ENCODE measurements around the gene COG5. TPM values are rescaled to one million over a fixed set of nuclear protein-coding genes. Genes with fewer than 3 reads are reported as not detected.

The COG5 gene
- total and polyA plus RNA-seq, 9 of the 15 experiments (the other 6 are each of a cell fraction or from before 2014, with no cell fraction given), result 15.3 to 75.1 (median 56.4) TPM

- TF ChIP-seq STAT5A (IDR thresholded peaks at IDR 0.05; ENCODE audit: borderline replicate concordance, low read length), result no peak
- no peak for TF ChIP-seq BRD4 (IDR thresholded peaks at IDR 0.05)
- no peak for TF ChIP-seq RBM14 (IDR thresholded peaks at IDR 0.05; ENCODE audit: borderline replicate concordance, insufficient read depth, low read depth, low read length)
- peak in 1 of 2 experiments; percentile 51; a peak in 1 of 4 replicates for TF ChIP-seq TEAD1 (CRISPR knock-in tag; IDR thresholded peaks at IDR 0.05)
- TF ChIP-seq CCNT2 (IDR thresholded peaks at IDR 0.05; ENCODE audit: borderline replicate concordance, extremely low read depth, insufficient read length, low read depth, low read length), result peak; percentile 33
- no peak for TF ChIP-seq THRAP3 (IDR thresholded peaks at IDR 0.05; ENCODE audit: borderline replicate concordance)
- TF ChIP-seq CREM (IDR thresholded peaks at IDR 0.05; ENCODE audit: low read depth), result no peak
- TF ChIP-seq KDM5B (IDR thresholded peaks at IDR 0.05; ENCODE audit: insufficient replicate concordance, low read depth, low read length), result no peak
- TF ChIP-seq TAF9B (IDR thresholded peaks at IDR 0.05; ENCODE audit: partially characterized antibody), result no peak
- peak; percentile 89 for TF ChIP-seq ZNF644 (tag; IDR thresholded peaks at IDR 0.05; ENCODE audit: low read depth)
- peak; percentile 87 for TF ChIP-seq ATF7 (IDR thresholded peaks at IDR 0.05)
- TF ChIP-seq EP400 (IDR thresholded peaks at IDR 0.05), result no peak
- TF ChIP-seq NELFE (IDR thresholded peaks at IDR 0.05; ENCODE audit: insufficient read depth, insufficient read length), result no peak
- no peak for TF ChIP-seq NR2F6 (CRISPR knock-in tag; IDR thresholded peaks at IDR 0.05)
- TF ChIP-seq MIER1 (IDR thresholded peaks at IDR 0.05; ENCODE audit: low read depth), result no peak
- peak; percentile 24; the same call in 1 of the 2 replicates for TF ChIP-seq EP300 (IDR thresholded peaks at IDR 0.05; ENCODE audit: low read length)
- TF ChIP-seq RBM39 (optimal IDR thresholded peaks at IDR 0.05; ENCODE audit: low read depth, low read length), result no peak
- no peak for TF ChIP-seq CXXC5 (CRISPR knock-in tag; IDR thresholded peaks at IDR 0.05)
- no peak for TF ChIP-seq KAT7 (CRISPR knock-in tag; IDR thresholded peaks at IDR 0.05; ENCODE audit: borderline replicate concordance)
- no peak for TF ChIP-seq NFIX (CRISPR knock-in tag; IDR thresholded peaks at IDR 0.05; ENCODE audit: low read depth)
- peak; percentile 18; the same call in 1 of the 2 replicates for TF ChIP-seq TCF3 (CRISPR knock-in tag; IDR thresholded peaks at IDR 0.05)
- no peak for TF ChIP-seq MYC (IDR thresholded peaks at IDR 0.05; ENCODE audit: low read depth, low read length)
- TF ChIP-seq MYC (CRISPR knock-in tag; IDR thresholded peaks at IDR 0.05; ENCODE audit: borderline replicate concordance, low read depth), result no peak
- TF ChIP-seq PTRF (tag; IDR thresholded peaks at IDR 0.05), result no peak
- TF ChIP-seq ATF3 (IDR thresholded peaks at IDR 0.05), result peak; percentile 84
- TF ChIP-seq ATF3 (CRISPR knock-in tag; conservative IDR thresholded peaks at IDR 0.05), result no peak
- no peak for TF ChIP-seq IRF2 (CRISPR knock-in tag; IDR thresholded peaks at IDR 0.05)
- no peak for TF ChIP-seq ZNF12 (CRISPR knock-in tag; IDR thresholded peaks at IDR 0.05)
- no peak for TF ChIP-seq ZC3H8 (IDR thresholded peaks at IDR 0.05)
- TF ChIP-seq MAFK (IDR thresholded peaks at IDR 0.05; ENCODE audit: low read length), result 0 out of 2 replicates have a peak, but pooled peaks have one; percentile 7
- TF ChIP-seq C11orf30 (IDR thresholded peaks at IDR 0.05; ENCODE audit: low read depth), result peak; percentile 80
- no peak for TF ChIP-seq ESRRB (CRISPR knock-in tag; IDR thresholded peaks at IDR 0.05; ENCODE audit: borderline replicate concordance)
- no peak for TF ChIP-seq SUPT5H (IDR thresholded peaks at IDR 0.05)
Measured at GRCh38 chr7:107387573-107388219, 176.0 kb downstream of the COG5 start (continued).
